ENCODE measurements around the gene STK10. TPM values are rescaled to one million over a fixed set of nuclear protein-coding genes. Genes with fewer than 3 reads are reported as not detected.

Gene STK10
- total RNA-seq, 2 donors from 2014 or later: 9.1 to 9.9 TPM

GRCh38 chr5:172163346-172163745 is 24.7 kb downstream of the STK10 start:
- ATAC-seq: no peak
- peaks cover 7% of the 10 kb centered on the region for H3K4me1 ChIP-seq
- H3K27me3 ChIP-seq: no peaks in the 10 kb centered on the region

GRCh38 chr5:172162987-172163343 is 25.1 kb downstream of the STK10 start:
- intact Hi-C loops (cut with DNase I): no loop called here
- 61 to 70% methylated on average over 5 of the region's 5 CpGs for WGBS, 2 donors
- H3K27ac ChIP-seq: no peak overlapping the region
- no peak for DNase-seq
- no peak for ATAC-seq
- no peaks in the 10 kb centered on the region for H3K27me3 ChIP-seq
- no peaks in the 10 kb centered on the region for H3K36me3 ChIP-seq (replicated peaks in 1 of 2; ENCODE audit: insufficient read depth in 1 of 2, low read depth in 2 of 2)
- TF ChIP-seq CTCF (IDR thresholded peaks at IDR 0.05): no peak
- no peak for TF ChIP-seq POLR2A (IDR thresholded peaks at IDR 0.05)
- H3K4me1 ChIP-seq: peaks cover 7% of the 10 kb centered on the region
- no peak overlapping the region for H3K4me3 ChIP-seq
- H3K9me3 ChIP-seq: no peaks in the 10 kb centered on the region

More at GRCh38 chr5:172163346-172163745, 24.7 kb downstream of the STK10 start:
- Histone ChIP-seq H3K9me3 (no peaks in the 10 kb centered on the region), H3K36me3 (replicated peaks in 1 of 2; ENCODE audit: insufficient read depth in 1 of 2, low read depth in 2 of 2) (no peaks in the 10 kb centered on the region), H3K27ac (no peak overlapping the region), H3K4me3 (no peak overlapping the region)
- WGBS, 2 donors: 53 to 54% methylated on average over 4 of the region's 4 CpGs
- intact Hi-C loops (cut with DNase I): no loop called here
- DNase-seq: no peak
- no peak for TF ChIP-seq CTCF (IDR thresholded peaks at IDR 0.05)
- TF ChIP-seq POLR2A (IDR thresholded peaks at IDR 0.05): no peak

GRCh38 chr5:172162323-172162986 is 25.6 kb downstream of the STK10 start:
- Histone ChIP-seq H3K36me3 (replicated peaks in 1 of 2; ENCODE audit: insufficient read depth in 1 of 2, low read depth in 2 of 2) (no peaks in the 10 kb centered on the region), H3K27me3 (no peaks in the 10 kb centered on the region), H3K4me1 (peaks cover 7% of the 10 kb centered on the region), H3K27ac (no peak overlapping the region), H3K9me3 (no peaks in the 10 kb centered on the region), H3K4me3 (no peak overlapping the region)
- no peak for TF ChIP-seq CTCF (IDR thresholded peaks at IDR 0.05)
- TF ChIP-seq POLR2A (IDR thresholded peaks at IDR 0.05): no peak
- DNase-seq (no peak), ATAC-seq (no peak)
- 89% methylated on average over 5 of the region's 5 CpGs for WGBS, 2 donors
- intact Hi-C loops (cut with DNase I): no loop called here

- no peak overlapping the region for H3K27ac ChIP-seq
- 69 to 85% methylated on average over 9 of the region's 9 CpGs for WGBS, 2 donors
- H3K4me1 ChIP-seq: peaks cover 7% of the 10 kb centered on the region
- no peak for DNase-seq
- H3K36me3 ChIP-seq (replicated peaks in 1 of 2; ENCODE audit: insufficient read depth in 1 of 2, low read depth in 2 of 2): no peaks in the 10 kb centered on the region
- no peak overlapping the region for H3K4me3 ChIP-seq
- no peaks in the 10 kb centered on the region for H3K9me3 ChIP-seq
- H3K27me3 ChIP-seq: no peaks in the 10 kb centered on the region
- intact Hi-C loops (cut with DNase I): no loop called here
- TF ChIP-seq POLR2A (IDR thresholded peaks at IDR 0.05): no peak
- TF ChIP-seq CTCF (IDR thresholded peaks at IDR 0.05): no peak
- no peak for ATAC-seq
Measured at GRCh38 chr5:172160506-172160905, 27.5 kb downstream of the STK10 start.

GRCh38 chr5:172159016-172159415 is 29.0 kb downstream of the STK10 start:
- Histone ChIP-seq H3K9me3 (no peaks in the 10 kb centered on the region), H3K27ac (no peak overlapping the region), H3K4me1 (no peaks in the 10 kb centered on the region), H3K4me3 (no peak overlapping the region), H3K27me3 (no peaks in the 10 kb centered on the region), H3K36me3 (replicated peaks in 1 of 2; ENCODE audit: insufficient read depth in 1 of 2, low read depth in 2 of 2) (no peaks in the 10 kb centered on the region)
- TF ChIP-seq POLR2A (IDR thresholded peaks at IDR 0.05): no peak
- TF ChIP-seq CTCF (IDR thresholded peaks at IDR 0.05): no peak
- intact Hi-C loops (cut with DNase I): no loop called here
- ATAC-seq (no peak), DNase-seq (no peak)
- WGBS, 2 donors: 85 to 95% methylated on average over 8 of the region's 8 CpGs

Measured in body of pancreas (tissue), 4 donors.